ENCODE results near the gene IPMK. TPM values are rescaled to one million over a fixed set of nuclear protein-coding genes. Genes with fewer than 3 reads are reported as not detected.

IPMK gene
- polyA plus RNA-seq, 1 donor from 2014 or later: 2.2 TPM

GRCh38 chr10:58219875-58220274, 47.8 kb downstream of the IPMK start:
- Mint-ChIP-seq H3K27ac (no peak overlapping the region), H3K27me3 (no peaks in the 10 kb centered on the region), H3K4me1 (no peaks in the 10 kb centered on the region), H3K4me3 (no peak overlapping the region), H3K36me3 (peaks cover 12% of the 10 kb centered on the region), H3K9me3 (no peaks in the 10 kb centered on the region)

- no peaks in the 10 kb centered on the region for H3K27me3 Mint-ChIP-seq
- H3K9me3 Mint-ChIP-seq: no peaks in the 10 kb centered on the region
- H3K27ac Mint-ChIP-seq: no peak overlapping the region
- H3K36me3 Mint-ChIP-seq: peaks cover 12% of the 10 kb centered on the region
- H3K4me1 Mint-ChIP-seq: no peaks in the 10 kb centered on the region
- H3K4me3 Mint-ChIP-seq: no peak overlapping the region
These were observed 50.1 kb downstream of the IPMK start for GRCh38 chr10:58217612-58218011.

- H3K27ac Mint-ChIP-seq: no peak overlapping the region
- H3K4me1 Mint-ChIP-seq: no peaks in the 10 kb centered on the region
- no peaks in the 10 kb centered on the region for H3K27me3 Mint-ChIP-seq
- H3K36me3 Mint-ChIP-seq: peaks cover 19% of the 10 kb centered on the region
- H3K4me3 Mint-ChIP-seq: no peak overlapping the region
- H3K9me3 Mint-ChIP-seq: peaks cover 0 to 2% (median under 1%) of the 10 kb centered on the region in 3 donors
These were observed 55.1 kb downstream of the IPMK start for GRCh38 chr10:58212622-58213021.

GRCh38 chr10:58210160-58210559, 57.5 kb downstream of the IPMK start:
- H3K9me3 Mint-ChIP-seq: peaks cover 0 to 6% (median 2%) of the 10 kb centered on the region in 3 donors
- H3K4me1 Mint-ChIP-seq: no peaks in the 10 kb centered on the region
- no peak overlapping the region for H3K27ac Mint-ChIP-seq
- no peaks in the 10 kb centered on the region for H3K27me3 Mint-ChIP-seq
- no peak overlapping the region for H3K4me3 Mint-ChIP-seq
- H3K36me3 Mint-ChIP-seq: peaks cover 19% of the 10 kb centered on the region

- peaks cover 17% of the 10 kb centered on the region for H3K36me3 Mint-ChIP-seq
- no peak overlapping the region for H3K4me3 Mint-ChIP-seq
- peaks cover 0 to 6% (median 2%) of the 10 kb centered on the region in 3 donors for H3K9me3 Mint-ChIP-seq
- no peaks in the 10 kb centered on the region for H3K27me3 Mint-ChIP-seq
- H3K4me1 Mint-ChIP-seq: no peaks in the 10 kb centered on the region
- peak overlapping the region in 1 of 3 donors; percentile 33 for H3K27ac Mint-ChIP-seq
These were observed 58.0 kb downstream of the IPMK start for GRCh38 chr10:58209669-58210068.

- Mint-ChIP-seq H3K27ac (peak overlapping the region in 1 of 3 donors; percentile 48), H3K4me3 (no peak overlapping the region), H3K9me3 (peaks cover 2 to 6% (median 2%) of the 10 kb centered on the region in 3 donors), H3K36me3 (peaks cover 18% of the 10 kb centered on the region), H3K4me1 (peaks cover 0 to 2% (median 0%) of the 10 kb centered on the region in 3 donors), H3K27me3 (no peaks in the 10 kb centered on the region)
These were observed 61.4 kb downstream of the IPMK start for GRCh38 chr10:58206251-58206650.

GRCh38 chr10:58201704-58202103, 66.0 kb downstream of the IPMK start:
- no peak overlapping the region for H3K4me3 Mint-ChIP-seq
- no peak overlapping the region for H3K27ac Mint-ChIP-seq
- H3K27me3 Mint-ChIP-seq: no peaks in the 10 kb centered on the region
- H3K4me1 Mint-ChIP-seq: peaks cover 0 to 2% (median 0%) of the 10 kb centered on the region in 3 donors
- peaks cover 7% of the 10 kb centered on the region for H3K36me3 Mint-ChIP-seq
- H3K9me3 Mint-ChIP-seq: peaks cover 0 to 2% (median 0%) of the 10 kb centered on the region in 3 donors

GRCh38 chr10:58189269-58189668, 78.4 kb downstream of the IPMK start:
- H3K36me3 Mint-ChIP-seq: no peaks in the 10 kb centered on the region
- no peak overlapping the region for H3K27ac Mint-ChIP-seq
- no peaks in the 10 kb centered on the region for H3K9me3 Mint-ChIP-seq
- peaks cover 0 to 2% (median 0%) of the 10 kb centered on the region in 3 donors for H3K4me1 Mint-ChIP-seq
- no peak overlapping the region for H3K4me3 Mint-ChIP-seq
- peaks cover 3% of the 10 kb centered on the region for H3K27me3 Mint-ChIP-seq

- no peaks in the 10 kb centered on the region for H3K36me3 Mint-ChIP-seq
- H3K9me3 Mint-ChIP-seq: no peaks in the 10 kb centered on the region
- H3K4me3 Mint-ChIP-seq: no peak overlapping the region
- peaks cover 3% of the 10 kb centered on the region for H3K27me3 Mint-ChIP-seq
- H3K27ac Mint-ChIP-seq: no peak overlapping the region
- peaks cover 0 to 4% (median 0%) of the 10 kb centered on the region in 3 donors for H3K4me1 Mint-ChIP-seq
These were observed 83.5 kb downstream of the IPMK start for GRCh38 chr10:58184120-58184670.

GRCh38 chr10:58180666-58181065, 87.0 kb downstream of the IPMK start:
- no peak overlapping the region for H3K4me3 Mint-ChIP-seq
- no peaks in the 10 kb centered on the region for H3K9me3 Mint-ChIP-seq
- no peaks in the 10 kb centered on the region for H3K36me3 Mint-ChIP-seq
- H3K27me3 Mint-ChIP-seq: no peaks in the 10 kb centered on the region
- peaks cover 0 to 2% (median 0%) of the 10 kb centered on the region in 3 donors for H3K4me1 Mint-ChIP-seq
- no peak overlapping the region for H3K27ac Mint-ChIP-seq

- Mint-ChIP-seq H3K4me3 (no peak overlapping the region), H3K9me3 (no peaks in the 10 kb centered on the region), H3K36me3 (no peaks in the 10 kb centered on the region), H3K27ac (no peak overlapping the region), H3K27me3 (no peaks in the 10 kb centered on the region), H3K4me1 (peaks cover 0 to 2% (median 0%) of the 10 kb centered on the region in 3 donors)
These were observed 88.5 kb downstream of the IPMK start for GRCh38 chr10:58179238-58179637.

GRCh38 chr10:58178811-58179210, 88.9 kb downstream of the IPMK start:
- Mint-ChIP-seq H3K27me3 (no peaks in the 10 kb centered on the region), H3K4me3 (no peak overlapping the region), H3K9me3 (no peaks in the 10 kb centered on the region), H3K36me3 (no peaks in the 10 kb centered on the region), H3K4me1 (peaks cover 0 to 2% (median 0%) of the 10 kb centered on the region in 3 donors), H3K27ac (no peak overlapping the region)

- Mint-ChIP-seq H3K9me3 (no peaks in the 10 kb centered on the region), H3K4me1 (peaks cover 0 to 2% (median 0%) of the 10 kb centered on the region in 3 donors), H3K36me3 (no peaks in the 10 kb centered on the region), H3K27ac (no peak overlapping the region), H3K27me3 (no peaks in the 10 kb centered on the region), H3K4me3 (no peak overlapping the region)
These were observed 90.2 kb downstream of the IPMK start for GRCh38 chr10:58177362-58177947.

- peaks cover 0 to 2% (median 0%) of the 10 kb centered on the region in 3 donors for H3K4me1 Mint-ChIP-seq
- H3K4me3 Mint-ChIP-seq: no peak overlapping the region
- H3K9me3 Mint-ChIP-seq: no peaks in the 10 kb centered on the region
- no peaks in the 10 kb centered on the region for H3K36me3 Mint-ChIP-seq
- no peaks in the 10 kb centered on the region for H3K27me3 Mint-ChIP-seq
- no peak overlapping the region for H3K27ac Mint-ChIP-seq
These were observed 91.4 kb downstream of the IPMK start for GRCh38 chr10:58175990-58176900.

GRCh38 chr10:58174831-58175230, 92.9 kb downstream of the IPMK start:
- Mint-ChIP-seq H3K27me3 (no peaks in the 10 kb centered on the region), H3K4me3 (no peak overlapping the region), H3K27ac (no peak overlapping the region), H3K4me1 (no peaks in the 10 kb centered on the region), H3K36me3 (no peaks in the 10 kb centered on the region), H3K9me3 (no peaks in the 10 kb centered on the region)
